Glomerular visceral epithelial cell (primary cell): ENCODE measurements around the gene SNX27.
"Not testable (repeated sequence)": the region's sequence is repeated elsewhere in the genome, so short reads cannot be mapped to it uniquely, and the experiment has no call there.

Experiments
- DNase-seq: peaks from one replicate; pipeline ENCODE4 v3.0.0-alpha.2; 2016; ENCODE audit errors: extremely low spot score

The SNX27 gene

DNA sequence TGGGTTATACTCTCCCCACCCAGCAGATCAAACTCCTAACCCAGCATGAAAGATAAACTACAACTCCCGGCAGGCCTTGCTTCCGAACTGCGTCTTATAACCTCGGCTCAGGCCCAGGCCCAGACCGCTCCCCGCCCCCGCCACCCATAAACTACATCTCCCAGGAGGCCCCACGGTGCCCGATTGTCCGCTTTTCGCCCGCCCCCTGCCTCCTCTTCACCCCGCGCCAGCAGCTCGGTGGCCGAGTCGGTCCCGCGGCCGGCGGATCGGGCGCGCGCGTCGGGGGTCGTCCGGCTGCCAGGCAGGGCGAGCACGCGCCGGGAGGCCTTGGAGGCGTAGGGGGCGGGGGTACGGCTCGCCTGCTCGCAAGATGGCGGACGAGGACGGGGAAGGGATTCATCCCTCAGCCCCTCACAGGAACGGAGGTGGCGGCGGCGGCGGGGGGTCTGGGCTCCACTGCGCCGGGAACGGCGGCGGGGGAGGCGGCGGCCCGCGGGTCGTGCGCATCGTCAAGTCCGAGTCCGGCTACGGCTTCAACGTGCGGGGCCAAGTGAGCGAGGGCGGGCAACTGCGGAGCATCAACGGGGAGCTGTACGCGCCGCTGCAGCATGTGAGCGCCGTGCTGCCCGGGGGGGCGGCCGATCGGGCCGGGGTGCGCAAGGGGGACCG, at the start of gene SNX27:
Gene SNX27, plus strand, starts transcription at position 219 of the 669 bp plus-strand sequence. Its CDS starts 152 bp downstream, at position 371.
- DNase-seq: peak; percentile 92

DNA sequence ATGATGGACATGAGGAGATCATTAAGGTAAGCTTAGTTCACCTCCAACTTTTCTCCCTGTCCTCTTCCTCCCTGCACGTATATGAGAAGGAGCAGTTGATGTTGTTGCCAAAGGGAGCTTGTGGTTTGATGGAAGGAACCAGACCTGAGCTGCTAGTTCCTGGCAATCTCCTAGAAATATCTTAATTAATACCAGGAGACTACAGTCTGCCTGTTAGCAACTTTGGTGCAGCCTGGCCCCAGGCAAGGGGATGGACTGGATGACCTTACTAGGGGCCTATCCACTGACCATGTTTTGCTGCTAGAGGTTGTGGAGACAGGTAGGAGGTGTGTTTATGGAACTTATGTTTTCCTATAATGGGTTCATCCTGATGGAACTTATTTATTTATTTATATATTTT, 49.2 kb upstream of the SNX27 start:
- no peak for DNase-seq

DNA sequence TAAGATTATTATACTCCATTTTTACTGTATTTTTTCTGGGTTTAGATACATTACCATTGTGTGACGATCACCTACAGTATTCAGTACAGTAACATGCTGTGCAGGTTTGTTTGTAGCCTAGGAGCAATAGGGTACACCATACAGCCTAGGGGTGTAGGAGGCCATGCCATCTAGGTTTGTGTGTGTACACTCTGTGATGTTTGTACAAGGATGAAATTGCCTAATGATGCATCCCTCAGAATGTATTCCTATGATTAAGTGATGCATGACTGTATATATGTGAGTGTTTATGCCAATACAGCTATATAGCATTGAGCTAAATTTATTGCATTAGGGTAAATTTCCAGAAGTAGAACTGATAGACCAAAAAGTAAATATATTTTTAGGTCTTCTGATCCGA, 48.5 kb upstream of the SNX27 start:
- DNase-seq: peak; percentile 12

DNA sequence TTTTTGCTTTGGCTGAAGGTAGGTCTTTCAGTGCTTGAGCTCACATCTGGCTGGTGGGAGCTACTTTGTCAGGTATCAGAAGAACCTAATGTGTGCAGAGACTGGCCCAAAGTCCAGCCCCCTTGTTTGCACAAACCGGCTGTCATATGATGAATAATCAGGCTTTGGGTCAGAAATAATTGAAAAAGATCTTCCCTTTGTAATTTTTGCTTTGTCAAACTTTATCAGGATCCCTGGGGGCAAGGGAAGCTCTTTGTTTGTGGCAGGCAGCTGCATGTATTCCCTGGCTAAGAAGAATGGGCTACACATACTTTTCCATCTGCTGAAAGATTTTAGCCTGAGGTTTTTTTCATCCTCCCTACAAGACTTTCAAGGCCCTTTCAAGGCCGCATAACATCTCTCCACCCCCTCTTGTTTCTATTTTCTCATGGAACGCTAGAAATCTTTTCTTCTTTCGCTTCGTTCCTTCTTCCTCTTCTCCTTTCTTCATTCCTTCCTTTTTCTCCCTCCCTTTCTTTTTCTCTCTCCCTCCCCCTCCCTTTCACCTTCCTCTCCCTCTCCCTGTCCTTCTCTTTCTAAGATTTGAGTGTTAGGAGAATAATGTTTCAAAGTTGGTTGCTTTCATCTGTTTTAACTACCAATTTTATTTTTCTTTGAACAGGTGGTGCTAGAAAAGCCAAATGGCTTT, 46.2 kb upstream of the SNX27 start:
- DNase-seq: no peak

DNA sequence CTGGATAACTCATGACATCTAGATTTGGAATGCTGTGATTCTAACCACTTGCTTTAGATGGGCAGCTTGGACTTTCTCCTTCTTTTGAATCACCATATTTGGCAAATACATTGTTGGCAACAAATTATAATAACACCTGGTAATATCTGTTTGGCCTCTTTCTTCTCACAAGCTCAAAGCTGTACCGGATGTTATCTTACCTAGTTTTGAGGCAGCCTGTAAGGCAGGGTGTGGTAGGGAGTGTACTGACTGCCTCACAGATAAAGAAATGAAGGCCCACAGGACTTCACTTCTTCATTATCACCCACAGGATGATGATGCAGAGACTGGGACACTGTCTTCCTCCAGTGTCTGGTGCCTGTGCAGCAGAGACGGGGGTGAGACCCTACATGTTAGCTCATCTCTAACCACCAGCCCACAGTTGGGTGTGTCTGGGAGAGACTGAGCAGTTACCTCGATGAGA, 43.2 kb upstream of the SNX27 start:
- DNase-seq: no peak

DNA sequence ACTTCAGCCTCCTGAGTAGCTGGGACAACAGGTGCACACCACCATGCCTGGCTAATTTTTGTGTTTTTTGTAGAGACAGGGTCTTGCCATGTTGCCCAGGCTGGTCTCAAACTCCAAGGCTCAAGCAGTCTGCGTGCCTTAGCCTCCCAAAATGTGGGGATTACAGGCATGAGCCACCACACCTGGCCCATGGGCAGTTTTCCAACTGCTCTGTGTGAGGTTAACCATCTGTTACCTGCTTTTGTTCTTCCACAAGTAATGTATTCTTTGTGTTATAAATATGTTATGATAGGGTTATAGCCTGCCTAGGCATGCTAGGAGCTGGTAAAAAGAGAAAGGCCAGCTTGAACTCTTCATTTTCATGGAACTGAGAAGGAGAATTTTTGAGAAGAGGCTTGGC, 41.0 kb upstream of the SNX27 start:
- DNase-seq: no peak

DNA sequence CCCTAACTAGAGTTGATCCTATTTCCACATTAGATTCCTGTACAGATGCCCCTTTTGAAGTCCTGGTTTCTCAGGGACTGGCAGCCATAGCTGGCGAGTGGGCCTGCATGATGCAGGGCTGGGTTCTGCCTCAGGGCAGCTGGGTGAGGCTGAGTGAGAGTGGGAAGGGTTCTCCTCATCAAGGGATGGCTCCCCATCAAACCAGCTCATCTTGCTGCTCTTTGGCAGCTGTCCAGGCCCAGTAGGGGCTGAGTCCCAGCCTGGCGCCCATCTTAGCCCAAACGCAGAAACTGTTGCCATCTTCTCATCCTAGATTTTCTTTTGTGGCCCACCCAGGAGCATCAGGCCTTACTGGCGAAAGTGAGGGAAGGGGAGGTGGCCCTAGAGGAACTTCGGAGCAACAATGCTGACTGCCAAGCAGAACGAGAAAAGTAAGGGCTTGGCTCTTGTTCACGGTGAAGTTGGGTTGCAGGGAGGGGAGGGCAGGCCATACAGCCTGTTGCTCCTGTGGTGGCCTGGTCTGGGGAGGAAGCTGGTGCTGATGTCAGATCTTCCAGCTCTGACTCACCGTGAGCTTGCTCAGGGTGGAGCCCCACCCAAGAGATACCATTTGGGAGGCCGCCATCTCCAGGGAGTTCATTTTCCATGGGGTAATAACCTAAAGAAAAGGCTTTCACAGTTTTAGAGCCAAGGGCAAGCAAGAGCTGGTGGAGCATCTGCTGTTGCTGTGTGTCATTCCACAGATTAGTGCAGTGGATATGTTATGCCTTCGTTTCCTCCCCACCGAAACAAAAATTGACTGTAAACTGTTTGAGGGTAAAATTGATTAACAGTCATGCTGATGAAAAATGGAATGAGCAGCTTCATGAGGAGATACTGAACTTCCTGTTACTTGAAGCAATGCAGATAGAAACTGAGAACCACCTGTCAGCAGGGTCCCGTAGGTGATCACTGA, 37.0 kb upstream of the SNX27 start:
- peak; percentile 55 for DNase-seq

DNA sequence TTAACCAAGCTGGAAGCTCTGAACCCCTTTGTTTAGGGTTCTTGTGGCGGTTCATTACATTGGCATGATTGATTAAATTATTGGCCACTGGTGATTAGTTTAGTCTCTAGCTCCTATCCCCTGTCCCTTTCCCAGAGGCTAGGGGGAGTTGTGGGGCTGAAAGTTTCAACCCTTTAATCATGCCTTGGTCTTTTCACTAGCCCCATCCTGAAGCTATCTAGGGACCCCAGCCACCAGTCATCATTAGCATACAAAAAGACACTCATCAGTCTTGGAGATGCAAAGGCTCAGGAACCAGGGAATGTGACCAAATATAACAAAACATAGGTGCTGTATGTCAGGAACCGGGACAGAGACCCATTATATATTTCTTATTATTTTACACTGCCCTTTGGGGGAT, 34.7 kb upstream of the SNX27 start:
- DNase-seq: no peak

DNA sequence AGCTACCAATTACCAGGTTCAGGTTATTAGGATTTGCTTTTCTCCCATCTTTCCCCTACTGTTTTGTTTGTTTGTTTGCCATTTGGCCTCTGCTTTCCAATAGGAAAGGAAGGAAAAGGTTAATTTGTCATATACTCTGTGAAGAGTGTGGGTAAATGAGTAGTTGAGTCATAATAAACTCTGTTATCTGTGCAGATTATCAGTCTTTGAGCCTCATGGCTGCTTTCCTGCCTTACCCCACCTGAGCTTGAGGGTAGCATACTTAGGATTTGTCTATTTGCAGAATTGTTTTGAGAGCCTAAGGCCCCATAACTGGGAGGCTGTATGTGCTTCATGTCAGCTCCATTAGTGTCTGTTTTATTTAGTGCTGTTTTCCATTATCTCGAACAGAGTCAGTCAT, 32.9 kb upstream of the SNX27 start:
- DNase-seq: no peak

DNA sequence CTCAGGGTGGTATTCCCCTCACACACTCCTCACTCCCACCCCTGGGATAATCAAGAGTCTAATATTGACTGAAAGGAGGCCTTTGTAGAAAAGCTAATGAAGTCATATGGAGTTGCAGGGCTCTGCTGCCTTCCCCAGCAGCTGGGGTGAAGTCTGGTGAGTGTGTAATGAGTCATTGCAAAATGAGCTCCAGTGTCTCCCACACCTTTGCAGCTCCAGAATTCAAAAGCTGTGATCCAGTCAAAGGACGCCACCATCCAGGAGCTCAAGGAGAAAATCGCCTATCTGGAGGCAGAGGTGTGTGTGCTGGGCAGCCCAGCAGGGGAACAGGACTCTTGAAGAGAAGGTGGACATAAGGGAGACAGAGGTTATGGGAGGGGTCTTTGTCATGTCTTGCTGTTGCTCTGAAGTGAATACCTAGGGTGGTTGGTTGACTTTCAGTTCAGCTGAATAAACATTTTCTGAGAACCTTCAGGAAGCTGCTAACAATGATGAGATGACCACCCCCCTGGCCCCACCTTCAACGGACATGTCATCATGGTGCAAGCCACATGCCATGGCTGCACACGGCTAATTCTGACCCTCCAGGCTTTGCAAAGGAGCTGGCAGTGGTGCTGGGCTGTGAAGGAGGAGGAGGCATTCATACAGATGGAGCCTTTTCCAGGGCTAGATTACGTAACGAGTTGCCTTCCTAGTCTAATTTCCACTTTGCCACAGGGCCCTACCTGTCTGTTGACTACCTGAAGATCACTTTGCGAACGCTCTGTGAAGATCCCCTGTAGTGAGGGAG, 32.2 kb upstream of the SNX27 start:
- peak; percentile 51 for DNase-seq

DNA sequence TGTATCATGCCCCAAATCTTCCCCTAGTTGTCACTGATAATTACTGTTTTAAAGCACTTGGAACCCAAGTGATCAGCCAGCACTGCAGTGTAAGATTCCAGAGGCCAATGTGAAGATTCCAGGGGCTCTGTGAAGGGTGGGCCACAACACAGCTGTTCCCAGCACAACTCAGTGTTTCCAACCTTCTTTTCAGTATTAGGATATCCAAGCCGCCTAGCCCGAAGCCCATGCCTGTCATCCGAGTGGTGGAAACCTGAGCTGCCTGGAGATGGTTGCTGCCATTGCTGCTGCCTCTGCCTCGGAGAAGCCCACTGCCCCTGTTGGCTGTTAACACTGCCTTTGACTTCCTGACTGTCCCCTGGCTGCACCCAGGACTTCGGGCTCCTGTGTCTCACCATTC, 30.4 kb upstream of the SNX27 start:
- DNase-seq: no peak

DNA sequence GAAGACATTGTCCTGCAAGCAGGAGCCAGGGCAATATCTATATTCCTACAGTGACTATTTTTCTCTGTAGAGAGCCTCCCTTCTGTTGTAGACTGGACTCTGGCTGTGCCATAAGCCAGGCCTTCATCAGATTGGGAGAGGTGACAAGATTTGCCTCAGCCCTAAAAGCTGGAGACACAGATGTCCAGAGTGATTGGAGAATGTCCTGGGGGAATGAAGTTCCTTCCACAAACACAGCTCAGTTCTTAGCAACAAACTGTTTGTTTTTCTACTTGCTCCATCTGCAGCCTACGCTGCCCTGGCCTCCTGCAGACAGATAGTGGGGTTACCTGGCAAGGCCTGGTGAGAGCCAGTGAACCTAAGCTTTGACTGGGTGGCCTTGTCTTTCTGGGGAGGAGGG, 29.9 kb upstream of the SNX27 start:
- no peak for DNase-seq

DNA sequence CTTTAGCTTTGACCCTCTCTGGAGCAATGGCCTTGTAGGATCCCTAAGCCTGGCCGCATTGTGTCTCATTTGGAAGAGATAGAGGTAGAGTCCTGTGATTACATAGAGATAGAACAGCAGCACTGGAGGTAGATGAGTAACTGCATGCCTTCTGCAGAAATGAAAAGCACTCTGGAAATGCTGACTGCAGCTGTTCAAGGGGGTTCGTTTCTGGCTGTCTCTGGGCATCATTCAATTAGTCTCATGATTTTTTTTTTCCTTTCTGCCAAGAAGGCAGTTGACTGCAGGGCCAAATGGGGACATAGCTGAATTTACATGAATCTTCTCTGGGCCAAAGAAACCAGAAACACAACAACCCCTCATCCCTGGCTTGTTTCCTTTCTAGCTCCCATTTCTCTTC, 28.1 kb upstream of the SNX27 start:
- DNase-seq: no peak

DNA sequence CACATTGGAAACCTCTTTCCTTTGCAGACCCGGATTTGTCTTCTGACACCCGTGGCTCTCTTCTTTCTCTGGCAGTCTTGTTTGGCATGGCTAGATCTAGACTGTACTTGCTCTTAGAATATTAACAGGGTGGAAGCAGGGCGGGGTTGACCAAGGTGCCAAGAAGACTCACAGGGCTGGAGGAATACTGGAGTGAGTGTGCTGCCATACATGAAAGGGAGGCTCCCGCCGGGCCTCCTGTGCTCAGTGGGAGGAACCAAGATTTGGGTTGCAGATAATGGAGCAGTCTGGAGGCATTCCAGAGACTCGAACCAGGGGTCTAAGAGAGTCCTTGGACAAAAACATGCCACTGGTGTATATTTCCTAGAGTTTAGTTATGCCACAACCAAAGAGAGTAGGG, 27.6 kb upstream of the SNX27 start:
- DNase-seq: no peak

DNA sequence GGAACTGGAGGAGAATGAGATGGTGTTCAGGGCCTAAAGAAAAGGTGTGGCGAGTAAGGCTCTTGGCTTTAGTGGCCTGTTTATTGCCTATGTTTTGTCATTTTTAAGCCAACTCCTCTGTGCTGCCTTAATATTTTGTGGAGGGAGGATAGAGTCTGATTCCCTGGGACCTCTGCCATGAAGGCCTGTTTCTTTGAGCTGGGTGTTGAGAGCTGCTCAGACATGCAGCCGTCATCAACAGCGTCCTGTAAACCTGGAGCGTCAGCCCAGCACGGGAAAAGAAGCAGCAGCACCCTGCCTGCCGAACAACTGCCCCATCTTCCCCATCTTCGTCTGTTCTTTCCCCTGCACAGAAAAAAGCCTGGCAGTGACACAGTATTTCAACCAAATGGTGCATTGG, 27.1 kb upstream of the SNX27 start:
- no peak for DNase-seq

DNA sequence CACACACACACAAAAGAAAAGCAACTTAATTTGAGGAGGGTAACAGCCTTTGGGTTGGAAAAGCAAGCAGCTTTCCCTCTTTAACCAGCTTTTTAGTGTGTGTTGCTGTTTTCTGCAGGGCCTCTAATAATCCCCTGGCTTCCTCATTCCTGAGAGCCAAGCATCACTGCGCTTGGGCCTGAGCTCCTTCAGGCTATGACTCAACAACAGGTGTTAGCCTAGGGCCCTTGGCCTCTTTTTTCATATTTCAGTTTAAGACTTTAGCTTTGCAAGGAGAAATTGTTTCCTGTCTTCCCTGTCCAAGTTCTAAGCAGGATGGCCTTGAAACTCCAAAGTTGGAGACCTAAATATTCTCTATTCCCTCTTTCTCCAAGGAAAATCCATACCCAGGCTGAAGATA, 26.2 kb upstream of the SNX27 start:
- DNase-seq: peak; percentile 87

DNA sequence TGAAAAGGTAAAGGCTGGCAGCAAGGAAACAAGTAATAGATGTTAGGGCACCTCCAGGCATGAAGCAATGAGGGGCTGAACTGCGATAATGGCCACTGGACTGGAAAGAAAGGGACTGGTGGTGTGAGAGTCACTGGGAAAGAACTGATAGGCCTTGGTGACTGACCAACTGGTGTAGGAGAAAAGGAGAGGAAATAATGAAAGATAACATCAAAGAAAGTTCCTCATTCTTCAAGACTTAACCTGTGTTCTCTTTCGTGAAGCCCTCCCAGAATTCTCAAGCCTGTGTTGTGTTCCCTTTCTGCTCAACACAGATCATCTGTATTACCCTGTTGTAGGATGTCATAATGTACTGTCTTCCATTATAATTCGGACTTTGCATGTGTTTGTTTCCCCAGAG, 20.9 kb upstream of the SNX27 start:
- no peak for DNase-seq

DNA sequence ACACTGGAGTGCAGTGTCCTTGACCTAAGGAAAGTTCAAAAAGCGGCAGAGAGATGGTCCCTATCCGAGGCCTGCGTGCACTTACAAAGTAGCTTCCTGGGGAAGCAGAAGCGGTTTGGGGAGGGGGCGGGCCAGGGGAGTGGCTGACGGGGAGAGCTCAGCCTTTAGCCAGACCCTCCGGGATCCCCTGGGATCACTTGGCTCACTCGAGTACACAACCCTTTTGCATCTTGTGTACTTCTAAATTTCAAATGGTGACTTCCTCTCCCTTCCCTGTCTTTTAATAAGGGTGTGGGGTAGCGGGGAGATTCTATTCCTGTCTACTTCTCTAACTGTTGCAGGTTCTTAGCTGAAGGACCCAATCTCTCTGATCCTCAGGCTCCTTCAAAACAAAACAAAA, 18.1 kb upstream of the SNX27 start:
- no peak for DNase-seq

DNA sequence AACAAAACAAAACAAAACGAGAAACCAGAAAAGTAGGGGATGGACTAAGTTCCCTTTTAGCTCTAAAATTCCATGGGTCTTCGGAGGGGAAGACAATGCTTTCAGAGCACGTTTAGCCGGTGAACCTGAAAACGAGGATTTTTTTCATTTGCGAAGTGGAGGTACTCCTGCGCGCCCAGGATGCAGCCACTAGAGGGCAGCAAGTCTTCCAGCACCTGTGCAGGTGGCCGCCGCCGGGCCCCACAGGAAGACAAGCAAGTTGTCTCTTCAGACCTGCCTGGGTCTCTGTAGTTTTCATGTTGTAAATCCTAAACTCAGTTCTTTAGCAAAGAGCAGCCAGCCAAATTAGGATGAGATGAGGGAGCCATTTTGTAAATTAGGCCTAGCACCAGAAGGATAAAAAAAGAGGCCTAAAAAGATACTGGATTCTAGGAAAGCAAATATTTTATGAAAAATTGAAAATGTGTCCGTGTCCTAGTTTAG, 17.7 kb upstream of the SNX27 start:
- peak; percentile 73 for DNase-seq

DNA sequence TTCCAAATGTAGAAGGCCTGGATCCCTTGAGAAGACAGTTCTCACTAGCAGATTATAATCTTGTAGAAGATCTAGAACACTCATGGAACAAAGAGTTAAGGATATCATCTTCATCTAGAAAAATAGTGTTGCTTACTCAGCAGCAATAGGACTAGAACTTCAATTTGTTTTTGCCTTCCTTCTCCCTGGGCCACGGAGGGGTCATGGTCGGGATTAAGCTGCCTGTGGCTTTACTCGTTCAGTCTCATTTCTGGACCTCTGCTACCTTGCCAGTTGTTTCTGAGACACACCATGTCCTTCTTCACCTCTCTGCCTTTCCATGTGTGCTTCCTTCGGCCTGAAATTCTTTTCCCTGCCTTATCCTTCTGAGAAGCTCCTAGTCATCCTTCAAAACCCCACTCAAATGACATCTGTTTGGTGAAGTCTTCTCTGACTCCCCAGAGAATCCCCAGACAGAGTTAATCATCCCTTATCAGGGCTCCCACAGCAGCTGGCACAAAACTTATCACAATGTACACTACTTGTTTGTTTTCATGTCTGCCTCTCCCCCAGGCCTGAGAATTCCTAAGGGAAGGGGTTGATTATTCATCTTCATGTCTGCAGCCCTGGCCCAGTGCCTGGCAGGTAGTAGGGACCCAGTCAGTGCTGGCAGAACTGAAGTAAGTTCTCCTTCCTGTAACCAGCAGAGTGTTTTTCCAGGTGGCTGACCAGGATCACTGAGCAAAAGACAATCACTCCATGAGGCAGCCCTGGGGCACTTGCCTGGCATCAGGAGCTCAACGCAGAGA, 15.5 kb upstream of the SNX27 start:
- DNase-seq: peak; percentile 80

DNA sequence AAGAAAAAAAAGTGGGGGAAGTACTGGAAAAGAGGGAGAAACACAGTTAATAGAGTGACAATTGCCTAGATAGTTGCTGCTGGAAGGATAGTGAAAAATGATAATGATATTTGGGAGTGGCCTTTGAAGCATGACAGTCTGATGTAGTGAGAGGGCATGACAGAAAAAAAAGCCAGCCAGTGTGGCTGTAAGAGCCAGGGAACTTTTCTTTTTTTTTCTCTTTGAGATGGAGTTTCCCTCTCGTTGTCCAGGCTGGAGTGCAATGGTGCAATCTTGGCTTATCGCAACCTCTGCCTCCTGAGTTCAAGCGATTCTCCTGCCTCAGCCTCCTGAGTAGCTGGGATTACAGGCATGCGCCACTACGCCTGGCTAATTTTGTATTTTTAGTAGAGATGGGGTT, 9.3 kb upstream of the SNX27 start:
- not testable (repeated sequence) for DNase-seq
